PC-9 (cell line): ENCODE results near the gene ING5. TPM values are rescaled to one million over a fixed set of nuclear protein-coding genes. Genes with fewer than 3 reads are reported as not detected.

Experiments
- BruUV-seq: library from RNA; stranded (reverse); fragments of 400-500 nt; replicated peaks from 2 replicates; lab custom pipeline; 2021; lab: Mats Ljungman, UMichigan
- CTCF ChIA-PET: fragments of 300-600 bp; sonication (Branson Sonifier 250); formaldehyde crosslinking; loops from one replicate; lab custom pipeline; 2022; ENCODE audit warnings: antibody characterized with exemption; lab: Charles Lee
- POLR2A ChIA-PET: fragments of 300-600 bp; sonication (Branson Sonifier 250); formaldehyde crosslinking; loops from one replicate; lab custom pipeline; 2022; ENCODE audit warnings: antibody characterized with exemption; ENCODE audit not compliant: unreplicated experiment; lab: Charles Lee
- DNase-seq, 2 experiments: peaks; one replicate each; pipeline versions ENCODE4 v3.0.0 to v3.0.0-alpha.2; 2015 to 2022; ENCODE audit warnings: mixed read lengths in 1 of 2
- H2AFZ ChIP-seq: fragments of 200-600 bp; sonication (generic); 2 replicates; pipeline ENCODE4 v1.8.1; 2017; ENCODE audit warnings: antibody characterized with exemption
- H3F3A ChIP-seq: fragments of 200-600 bp; sonication (generic); 2 replicates; pipeline ENCODE4 v1.8.1; 2017; ENCODE audit warnings: antibody characterized with exemption, mild to moderate bottlenecking, low read depth; ENCODE audit not compliant: insufficient read depth
- H3K27ac ChIP-seq: fragments of 200-600 bp; sonication (generic); 2 replicates; pipeline ENCODE4 v1.6.1; 2016; ENCODE audit warnings: mixed run types
- H3K27me3 ChIP-seq: fragments of 200-600 bp; sonication (generic); 2 replicates; pipeline ENCODE4 v1.6.1; 2016; ENCODE audit warnings: low read depth, mixed run types; ENCODE audit not compliant: insufficient read depth
- H3K36me3 ChIP-seq: fragments of 200-600 bp; sonication (generic); 2 replicates; pipeline ENCODE4 v1.6.1; 2016; ENCODE audit warnings: low read depth, mixed run types
- H3K4me1 ChIP-seq: fragments of 200-600 bp; sonication (generic); replicated peaks from 2 replicates; pipeline ENCODE4 v1.6.1; 2016; ENCODE audit warnings: mixed run types; ENCODE audit not compliant: insufficient read depth
- H3K4me2 ChIP-seq: fragments of 200-600 bp; sonication (generic); 2 replicates; pipeline ENCODE4 v1.6.1; 2017; ENCODE audit warnings: mixed run types
- H3K4me3 ChIP-seq: fragments of 200-600 bp; sonication (generic); 2 replicates; pipeline ENCODE4 v1.6.1; 2016; ENCODE audit warnings: mixed run types
- H3K79me2 ChIP-seq: fragments of 200-600 bp; sonication (generic); 2 replicates; pipeline ENCODE4 v1.6.1; 2017; ENCODE audit warnings: low read depth, mixed run types
- H3K9me2 ChIP-seq: fragments of 200-600 bp; sonication (generic); 2 replicates; pipeline ENCODE4 v1.8.1; 2017; ENCODE audit warnings: mild to moderate bottlenecking; ENCODE audit not compliant: insufficient read depth
- H3K9me3 ChIP-seq: fragments of 200-600 bp; sonication (generic); 2 replicates; pipeline ENCODE4 v1.8.1; 2016; ENCODE audit warnings: low read depth; ENCODE audit not compliant: insufficient read depth
- H4K20me1 ChIP-seq: fragments of 200-600 bp; sonication (generic); 2 replicates; pipeline ENCODE4 v1.8.1; 2017; ENCODE audit not compliant: insufficient read depth
- CTCF ChIP-seq: fragments of 200-600 bp; sonication (generic); conservative IDR thresholded peaks from 2 replicates; pipeline ENCODE4 v1.6.1; 2017; ENCODE audit warnings: mixed run types, antibody characterized with exemption, mild to moderate bottlenecking, moderate library complexity
- EZH2 ChIP-seq: fragments of 200-600 bp; sonication (generic); IDR thresholded peaks from 2 replicates; pipeline ENCODE4 v1.8.0; 2017; ENCODE audit warnings: antibody characterized with exemption, low read depth
- intact Hi-C: fragments of 100-400 bp; cut with micrococcal nuclease; formaldehyde crosslinking; loops from one replicate; pipeline ENCODE4 v1.10.0; 2022; ENCODE audit not compliant: unreplicated experiment
- total RNA-seq: library from RNA; stranded (reverse); gene quantifications from 2 replicates; pipeline ENCODE4 v1.2.3, GENCODE V29; 2021

Gene ING5
- total RNA-seq, 1 experiment from 2014 or later = 79.7 TPM

GRCh38 chr2:241744028-241744754, 42.4 kb downstream of the ING5 start:
- Histone ChIP-seq H3K36me3 (0 out of 2 replicates have a peak, but pooled peaks cover 3% of the 10 kb centered on the region), H3F3A (no peaks in the 10 kb centered on the region), H3K27me3 (no peaks in the 10 kb centered on the region), H3K4me1 (no peaks in the 10 kb centered on the region), H2AFZ (no peak overlapping the region), H4K20me1 (peaks cover 29% of the 10 kb centered on the region), H3K9me2 (no peaks in the 10 kb centered on the region), H3K4me2 (no peak overlapping the region), H3K9me3 (no peaks in the 10 kb centered on the region), H3K27ac (no peak overlapping the region), H3K4me3 (no peak overlapping the region), H3K79me2 (no peaks in the 10 kb centered on the region)
- no peak for TF ChIP-seq EZH2
- no peak for TF ChIP-seq CTCF
- no peak for DNase-seq
- intact Hi-C loops = no loop called here
- BruUV-seq = no TSS peak
- CTCF ChIA-PET = no interaction called here
- POLR2A ChIA-PET = no interaction called here

GRCh38 chr2:241745276-241745675, 43.4 kb downstream of the ING5 start:
- BruUV-seq = no TSS peak
- CTCF ChIA-PET = no interaction called here
- H3K9me2 ChIP-seq = no peaks in the 10 kb centered on the region
- H3K79me2 ChIP-seq = no peaks in the 10 kb centered on the region
- H3K9me3 ChIP-seq = no peaks in the 10 kb centered on the region
- POLR2A ChIA-PET = interaction anchor here (0.7 kb wide), 1 partner anchor 17 kb away, joined by 3 read pairs; no protein-coding TSS in a partner anchor
- intact Hi-C loops = no loop called here
- no peak overlapping the region for H3K27ac ChIP-seq
- H3K4me3 ChIP-seq = no peak overlapping the region
- H2AFZ ChIP-seq = no peak overlapping the region
- DNase-seq = no peak
- H3K4me1 ChIP-seq = no peaks in the 10 kb centered on the region
- no peaks in the 10 kb centered on the region for H3K27me3 ChIP-seq
- 0 out of 2 replicates have a peak, but pooled peaks cover 3% of the 10 kb centered on the region for H3K36me3 ChIP-seq
- H3K4me2 ChIP-seq = no peak overlapping the region
- TF ChIP-seq CTCF (no peak), EZH2 (no peak)
- H4K20me1 ChIP-seq = peaks cover 22% of the 10 kb centered on the region
- H3F3A ChIP-seq = no peaks in the 10 kb centered on the region

- no peaks in the 10 kb centered on the region for H3K9me3 ChIP-seq
- H3K27ac ChIP-seq = no peak overlapping the region
- H2AFZ ChIP-seq = no peak overlapping the region
- H3K36me3 ChIP-seq = 0 out of 2 replicates have a peak, but pooled peaks cover 3% of the 10 kb centered on the region
- H3K4me3 ChIP-seq = no peak overlapping the region
- intact Hi-C loops = no loop called here
- peaks cover 14% of the 10 kb centered on the region for H4K20me1 ChIP-seq
- DNase-seq = no peak
- ChIA-PET POLR2A (no interaction called here), CTCF (no interaction called here)
- H3K4me2 ChIP-seq = no peak overlapping the region
- BruUV-seq = no TSS peak
- H3F3A ChIP-seq = no peaks in the 10 kb centered on the region
- no peaks in the 10 kb centered on the region for H3K27me3 ChIP-seq
- H3K9me2 ChIP-seq = no peaks in the 10 kb centered on the region
- H3K4me1 ChIP-seq = no peaks in the 10 kb centered on the region
- TF ChIP-seq EZH2 (no peak), CTCF (no peak)
- H3K79me2 ChIP-seq = no peaks in the 10 kb centered on the region
Observed at GRCh38 chr2:241746084-241746483, 44.2 kb downstream of the ING5 start.
